PFSK-1 (cell line): ENCODE measurements around the gene ADAMTS16.

Source experiments
- FOXP2 ChIP-seq: optimal IDR thresholded peaks from 2 replicates; pipeline ENCODE3; 2011; ENCODE audit warnings: borderline replicate concordance, control low read depth, inconsistent platforms; ENCODE audit not compliant: insufficient read depth; ENCODE audit errors: extremely low read length, extremely low read depth
- POLR2AphosphoS5 ChIP-seq: IDR thresholded peaks from 2 replicates; pipeline ENCODE4 v1.6.1; 2012; ENCODE audit warnings: low read depth, mild to moderate bottlenecking, control low read depth, low read length, moderate library complexity
- REST ChIP-seq, 2 experiments: IDR thresholded peaks; 2 replicates each; pipeline versions ENCODE4 v1.6.1 to v1.8.0; 2011 to 2012; ENCODE audit warnings: low read depth in 2 of 2, low read length in 2 of 2, control low read depth in 1 of 2, inconsistent platforms in 1 of 2, mild to moderate bottlenecking in 1 of 2, moderate library complexity in 1 of 2; ENCODE audit not compliant: insufficient read depth in 1 of 2
- SIN3A ChIP-seq: IDR thresholded peaks from 2 replicates; pipeline ENCODE4 v1.6.1; 2012; ENCODE audit warnings: mild to moderate bottlenecking, low read length, moderate library complexity, borderline replicate concordance; ENCODE audit not compliant: insufficient read depth
- TAF1 ChIP-seq: IDR thresholded peaks from 2 replicates; pipeline ENCODE4 v1.6.1; 2012; ENCODE audit warnings: low read length, control low read depth, borderline replicate concordance; ENCODE audit not compliant: insufficient read depth

ADAMTS16 gene

DNA sequence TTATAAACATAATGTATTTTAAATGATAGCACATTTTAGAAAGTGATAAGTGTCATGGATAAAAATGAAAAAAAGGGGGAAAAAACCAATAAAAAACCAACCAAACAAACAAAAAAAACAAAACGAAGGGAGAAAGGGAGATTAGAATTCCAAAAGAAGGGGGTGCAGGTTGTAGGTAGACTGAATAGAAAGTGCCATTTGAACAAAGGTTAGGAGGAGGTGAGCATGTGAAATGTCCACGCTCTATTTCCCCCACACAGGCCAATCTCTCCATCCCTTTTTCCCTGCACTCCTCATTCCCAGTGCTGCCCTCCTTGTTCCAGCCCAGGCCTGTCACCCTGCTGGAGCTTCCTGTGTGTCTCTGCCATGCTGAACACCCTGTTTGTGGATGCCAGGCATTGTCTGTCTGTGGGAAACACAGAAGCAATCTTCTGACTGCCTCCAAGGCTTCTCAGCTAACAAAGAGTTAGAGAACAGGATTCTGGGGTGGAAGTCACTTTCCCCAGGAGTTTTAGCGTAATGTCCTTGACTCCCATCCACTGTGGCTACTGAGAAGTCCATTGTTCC is 138.8 kb downstream of the ADAMTS16 start:
- no peak for TF ChIP-seq FOXP2
- TF ChIP-seq REST (IDR thresholded peaks at IDR 0.05; ENCODE audit: insufficient read depth in 1 of 2, low read depth in 2 of 2, low read length in 2 of 2): no peak
- no peak for TF ChIP-seq TAF1

- TF ChIP-seq SIN3A (no peak), TAF1 (no peak), REST (IDR thresholded peaks at IDR 0.05; ENCODE audit: insufficient read depth in 1 of 2, low read depth in 2 of 2, low read length in 2 of 2) (no peak), FOXP2 (no peak), POLR2AphosphoS5 (no peak)
Measured at GRCh38 chr5:5285906-5286305, 145.8 kb downstream of the ADAMTS16 start.

GRCh38 chr5:5287419-5287818 is 147.3 kb downstream of the ADAMTS16 start:
- TF ChIP-seq REST (IDR thresholded peaks at IDR 0.05; ENCODE audit: insufficient read depth in 1 of 2, low read depth in 2 of 2, low read length in 2 of 2) (no peak), FOXP2 (no peak), SIN3A (no peak), POLR2AphosphoS5 (no peak), TAF1 (no peak)

DNA sequence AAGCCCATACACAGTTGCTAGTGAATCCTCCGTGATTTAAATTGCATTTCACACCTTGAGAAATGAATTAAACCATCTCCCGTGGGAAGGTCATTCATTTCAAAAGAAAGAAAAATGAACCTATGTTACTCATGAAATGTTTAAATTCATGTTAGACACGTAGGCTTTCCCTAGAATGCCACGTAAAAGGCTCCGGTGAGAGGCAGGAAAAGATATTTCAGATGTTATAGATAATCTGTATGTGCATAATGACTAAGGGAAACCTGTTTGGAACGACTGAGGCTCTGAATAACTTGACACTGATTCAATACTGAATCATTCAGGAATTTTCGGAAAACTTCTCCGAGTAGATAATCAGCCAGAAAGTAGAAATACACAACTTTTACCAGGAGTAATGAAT is 148.1 kb downstream of the ADAMTS16 start:
- TF ChIP-seq FOXP2 (no peak), SIN3A (no peak), REST (IDR thresholded peaks at IDR 0.05; ENCODE audit: insufficient read depth in 1 of 2, low read depth in 2 of 2, low read length in 2 of 2) (no peak), TAF1 (no peak), POLR2AphosphoS5 (no peak)

DNA sequence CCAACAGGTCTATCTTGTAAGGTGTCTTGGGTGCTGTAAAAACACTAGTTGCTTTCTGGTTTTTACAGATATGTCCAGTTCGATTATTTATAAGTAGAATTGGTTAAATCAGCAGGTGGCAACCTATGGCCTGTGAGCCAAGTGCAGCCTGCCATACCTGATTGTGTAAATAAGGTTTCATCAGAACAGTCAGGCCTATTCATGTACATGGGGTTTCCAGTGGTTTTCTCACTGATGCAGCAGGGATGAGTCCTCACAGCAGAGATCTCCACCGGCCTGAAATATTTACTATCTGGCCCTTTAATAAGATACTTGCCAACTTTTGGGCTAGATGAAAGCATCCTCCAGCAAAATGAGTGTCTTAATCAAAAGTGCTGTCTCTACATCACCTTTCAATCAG is 149.4 kb downstream of the ADAMTS16 start:
- TF ChIP-seq TAF1 (no peak), SIN3A (no peak), FOXP2 (no peak), REST (IDR thresholded peaks at IDR 0.05; ENCODE audit: insufficient read depth in 1 of 2, low read depth in 2 of 2, low read length in 2 of 2) (no peak), POLR2AphosphoS5 (no peak)
